SJSA1 (cell line): ENCODE results near the gene SMPX. TPM values are rescaled to one million over a fixed set of nuclear protein-coding genes. Genes with fewer than 3 reads are reported as not detected.

ENCODE experiments used
- DNase-seq, 2 experiments: peaks; one replicate each; pipeline ENCODE4 v3.0.0-alpha.2; 2015 to 2020; ENCODE audit warnings: low spot score in 2 of 2, low read depth in 1 of 2
- H3K27ac ChIP-seq: fragments of 250-450 bp; sonication (Bioruptor Pico); 2 replicates; pipeline ENCODE4 v1.5.1; 2020; ENCODE audit warnings: mild to moderate bottlenecking, moderate library complexity
- H3K27me3 ChIP-seq: fragments of 250-450 bp; sonication (Bioruptor Pico); replicated peaks from 2 replicates; pipeline ENCODE4 v1.5.1; 2020; ENCODE audit warnings: mild to moderate bottlenecking, moderate library complexity
- H3K36me3 ChIP-seq: fragments of 250-450 bp; sonication (Bioruptor Pico); 2 replicates; pipeline ENCODE4 v1.5.1; 2020; ENCODE audit warnings: mild to moderate bottlenecking
- H3K4me1 ChIP-seq: fragments of 250-450 bp; sonication (Bioruptor Pico); replicated peaks from 2 replicates; pipeline ENCODE4 v1.6.1; 2021; ENCODE audit warnings: mild to moderate bottlenecking
- H3K4me3 ChIP-seq: fragments of 250-450 bp; sonication (Bioruptor Pico); 2 replicates; pipeline ENCODE4 v1.5.1; 2020; ENCODE audit warnings: mild to moderate bottlenecking
- H3K9me3 ChIP-seq: fragments of 250-450 bp; sonication (Bioruptor Pico); replicated peaks from 2 replicates; pipeline ENCODE4 v1.5.1; 2020; ENCODE audit warnings: mild to moderate bottlenecking
- total RNA-seq: library from RNA; depleted of rRNA; stranded (reverse); fragments of >200 nt; shearing (Covaris generic); gene quantifications from 2 replicates; pipeline ENCODE4 v1.2.3, GENCODE V29; 2014

Gene SMPX
- total RNA-seq, 1 experiment from 2014 or later, result not detected

DNA sequence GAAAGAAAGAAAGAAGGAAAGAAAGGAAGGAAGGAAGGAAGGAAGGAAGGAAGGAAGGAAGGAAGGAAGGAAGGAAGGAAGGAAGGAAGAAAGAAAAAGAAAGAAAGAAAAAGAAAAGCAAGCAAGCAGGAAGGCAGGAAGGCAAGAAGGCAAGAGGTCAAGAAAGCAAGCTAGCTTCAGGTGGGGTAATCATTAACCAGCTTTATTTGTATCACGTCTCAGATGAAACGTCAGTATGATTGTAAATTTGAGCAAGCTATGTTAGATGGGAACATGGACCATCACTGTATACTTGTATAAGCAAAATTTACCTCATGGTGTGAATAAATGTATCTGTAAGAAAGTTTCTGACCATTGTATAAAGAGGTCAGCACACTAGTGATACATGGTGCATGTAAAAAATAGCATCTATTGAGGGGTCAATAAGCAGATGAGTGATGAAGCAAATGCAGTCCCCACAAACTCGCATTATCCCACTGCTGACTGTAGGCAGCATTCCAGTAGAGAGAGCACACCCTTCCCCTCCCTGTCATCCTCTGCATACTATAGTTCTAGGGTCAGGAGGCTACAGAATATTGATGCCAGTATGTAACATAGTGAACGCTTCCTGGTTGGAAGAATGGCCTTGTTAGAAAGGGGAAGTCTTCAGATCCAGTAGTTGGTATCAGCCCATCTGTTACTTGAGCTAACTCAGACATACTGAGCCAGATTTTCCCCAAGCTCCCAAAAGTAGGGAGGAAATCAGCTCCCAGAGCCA, 83.3 kb downstream of the SMPX start:
- no peaks in the 10 kb centered on the region for H3K36me3 ChIP-seq
- no peak overlapping the region for H3K4me3 ChIP-seq
- no peaks in the 10 kb centered on the region for H3K4me1 ChIP-seq
- H3K27me3 ChIP-seq, result no peaks in the 10 kb centered on the region
- no peaks in the 10 kb centered on the region for H3K9me3 ChIP-seq
- H3K27ac ChIP-seq, result no peak overlapping the region
- DNase-seq, result no peak

DNA sequence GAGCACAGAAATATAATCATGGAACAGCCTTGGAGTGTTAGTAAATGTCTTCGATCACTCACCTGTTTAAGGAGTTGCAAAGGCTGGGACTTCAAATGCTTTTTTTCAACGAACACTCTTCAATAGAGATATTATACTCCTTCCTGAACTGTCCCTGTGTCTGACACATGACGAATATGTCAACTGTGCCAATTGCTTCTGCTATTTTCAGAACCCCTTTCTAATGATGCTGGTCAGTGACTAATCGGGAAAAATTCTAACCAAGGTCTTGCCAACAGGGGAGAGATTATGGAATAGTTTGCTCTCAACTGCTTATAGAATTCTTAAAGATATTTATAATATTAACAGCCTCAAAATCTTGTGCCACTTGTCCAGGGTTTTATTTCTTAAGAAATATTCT, 91.2 kb downstream of the SMPX start:
- H3K36me3 ChIP-seq, result no peaks in the 10 kb centered on the region
- no peaks in the 10 kb centered on the region for H3K4me1 ChIP-seq
- no peaks in the 10 kb centered on the region for H3K9me3 ChIP-seq
- no peak overlapping the region for H3K4me3 ChIP-seq
- no peak for DNase-seq
- H3K27me3 ChIP-seq, result no peaks in the 10 kb centered on the region
- no peak overlapping the region for H3K27ac ChIP-seq

DNA sequence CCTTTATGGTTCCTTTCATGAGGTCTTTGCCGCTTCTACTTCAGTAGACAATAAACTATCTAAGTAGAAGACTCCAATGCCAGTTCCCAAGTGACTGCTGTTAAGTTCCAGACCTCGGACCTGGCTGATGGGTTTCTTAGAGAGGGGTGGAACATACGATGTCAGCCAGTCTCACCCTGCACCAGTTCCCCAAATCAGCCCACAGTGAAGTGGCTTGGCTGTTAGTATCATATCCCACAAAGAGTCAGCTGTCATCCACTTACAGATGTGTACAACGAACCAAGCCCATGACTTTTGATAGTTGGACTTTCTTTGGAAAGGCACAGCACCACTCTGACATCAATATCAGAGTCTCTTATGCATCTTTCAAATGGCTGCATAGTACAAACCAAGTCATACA, 91.7 kb downstream of the SMPX start:
- Histone ChIP-seq H3K4me3 (no peak overlapping the region), H3K36me3 (no peaks in the 10 kb centered on the region), H3K27me3 (no peaks in the 10 kb centered on the region), H3K4me1 (no peaks in the 10 kb centered on the region), H3K9me3 (no peaks in the 10 kb centered on the region), H3K27ac (no peak overlapping the region)
- DNase-seq, result no peak

DNA sequence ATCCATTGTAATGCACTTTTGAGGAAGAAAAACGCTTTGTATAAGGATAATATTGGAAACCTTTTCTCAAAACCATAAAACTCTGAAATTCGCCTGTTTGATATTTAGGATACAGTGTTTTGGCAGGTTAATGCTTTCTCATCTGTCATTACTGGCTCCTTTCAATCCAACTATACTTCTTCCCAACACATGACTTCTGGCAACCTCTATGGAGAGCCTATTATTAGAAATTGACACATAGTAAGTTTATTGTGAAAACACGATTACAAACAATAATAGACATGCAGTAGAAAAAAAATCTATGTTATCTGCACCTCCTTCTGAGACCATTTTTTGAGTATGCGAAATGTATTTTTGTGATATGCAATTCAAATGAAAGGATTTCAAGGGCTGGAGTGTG, 95.2 kb downstream of the SMPX start:
- no peaks in the 10 kb centered on the region for H3K4me1 ChIP-seq
- H3K27me3 ChIP-seq, result no peaks in the 10 kb centered on the region
- no peaks in the 10 kb centered on the region for H3K9me3 ChIP-seq
- no peak for DNase-seq
- no peak overlapping the region for H3K4me3 ChIP-seq
- H3K27ac ChIP-seq, result no peak overlapping the region
- H3K36me3 ChIP-seq, result no peaks in the 10 kb centered on the region

DNA sequence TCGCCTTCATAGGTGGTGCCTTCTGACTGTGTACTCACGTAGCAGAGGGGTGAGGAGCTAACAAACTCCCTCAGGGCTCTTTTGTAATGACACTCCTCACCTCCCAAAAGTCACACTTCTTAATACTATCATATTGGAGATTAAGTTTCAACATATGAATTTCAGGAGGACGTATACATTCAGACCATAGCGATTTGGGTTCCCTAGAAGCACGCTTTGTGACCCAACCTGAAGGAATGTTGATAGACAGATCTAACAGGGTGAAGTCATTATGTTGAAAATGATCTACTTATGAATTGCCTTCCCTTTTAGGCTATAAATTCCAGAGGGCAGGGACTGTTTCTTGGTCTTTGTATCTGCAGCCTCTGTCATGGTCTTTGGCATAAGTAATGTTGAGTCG, 96.6 kb downstream of the SMPX start:
- H3K36me3 ChIP-seq, result no peaks in the 10 kb centered on the region

DNA sequence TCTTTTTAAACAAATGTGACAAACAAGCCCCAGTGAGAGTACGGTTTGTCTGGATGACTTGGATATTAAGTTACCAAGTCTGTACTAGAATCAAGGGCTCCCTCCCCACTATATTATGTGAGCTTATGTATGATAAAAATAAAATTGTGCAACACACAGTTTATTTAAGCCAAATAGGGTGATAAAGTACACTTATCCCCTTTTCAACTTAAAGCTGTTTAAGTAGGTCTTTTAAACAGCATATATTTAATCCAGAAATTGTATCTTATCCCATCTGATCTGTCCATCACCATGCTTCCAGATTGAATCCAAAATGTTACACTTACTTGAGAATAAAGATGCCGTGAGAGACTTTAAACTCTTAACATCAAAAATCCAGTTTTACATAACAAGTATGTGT, 97.8 kb downstream of the SMPX start:
- H3K27me3 ChIP-seq, result no peaks in the 10 kb centered on the region
- no peak for DNase-seq
- H3K36me3 ChIP-seq, result no peaks in the 10 kb centered on the region
- H3K27ac ChIP-seq, result no peak overlapping the region
- no peaks in the 10 kb centered on the region for H3K4me1 ChIP-seq
- no peak overlapping the region for H3K4me3 ChIP-seq
- no peaks in the 10 kb centered on the region for H3K9me3 ChIP-seq

More for the DNA sequence above, 96.6 kb downstream of the SMPX start:
- Histone ChIP-seq H3K27me3 (no peaks in the 10 kb centered on the region), H3K27ac (no peak overlapping the region), H3K4me1 (no peaks in the 10 kb centered on the region), H3K4me3 (no peak overlapping the region), H3K9me3 (no peaks in the 10 kb centered on the region)
- no peak for DNase-seq

DNA sequence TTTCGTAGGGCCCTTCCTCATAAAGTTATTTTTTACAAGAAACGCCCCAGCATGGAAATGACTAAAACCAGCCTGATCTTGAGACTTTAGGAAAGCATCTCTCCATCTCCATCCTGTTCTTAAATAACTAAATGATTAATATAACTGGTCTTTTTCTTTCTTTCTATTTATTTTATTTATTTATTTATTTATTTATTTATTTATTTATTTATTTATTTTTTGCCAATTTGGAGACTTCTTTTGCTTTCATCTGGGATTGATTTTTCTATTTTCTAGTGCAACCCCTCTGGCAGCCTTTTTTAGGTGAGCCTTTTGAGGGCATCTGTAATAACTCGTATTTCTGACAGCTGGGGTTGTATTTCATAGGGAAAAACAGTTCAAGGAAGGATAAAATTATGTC, 98.6 kb downstream of the SMPX start:
- Histone ChIP-seq H3K4me3 (no peak overlapping the region), H3K27me3 (no peaks in the 10 kb centered on the region), H3K9me3 (no peaks in the 10 kb centered on the region), H3K36me3 (no peaks in the 10 kb centered on the region), H3K27ac (no peak overlapping the region), H3K4me1 (no peaks in the 10 kb centered on the region)
- DNase-seq, result no peak

DNA sequence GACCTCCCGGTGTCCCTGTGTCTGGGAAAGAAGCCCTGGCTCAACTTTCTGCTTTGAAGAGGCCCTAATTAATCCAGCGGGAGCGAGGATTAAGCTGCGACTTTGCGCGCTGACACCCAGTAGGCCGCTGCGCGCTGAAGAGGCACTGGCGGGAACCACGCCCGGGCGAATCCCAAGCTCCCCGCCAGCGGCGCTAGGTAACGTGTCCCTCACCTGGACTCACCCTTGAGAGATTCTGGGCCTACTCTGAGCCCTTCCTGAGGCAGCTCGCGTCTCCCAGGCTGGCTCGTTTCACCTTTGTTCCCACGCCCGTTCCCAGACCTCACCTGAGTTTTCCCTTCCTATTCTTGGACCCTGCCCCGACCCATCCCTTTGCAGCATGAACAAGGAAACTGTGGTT, 99.2 kb downstream of the SMPX start:
- no peak for DNase-seq
- Histone ChIP-seq H3K4me3 (no peak overlapping the region), H3K27me3 (no peaks in the 10 kb centered on the region)

DNA sequence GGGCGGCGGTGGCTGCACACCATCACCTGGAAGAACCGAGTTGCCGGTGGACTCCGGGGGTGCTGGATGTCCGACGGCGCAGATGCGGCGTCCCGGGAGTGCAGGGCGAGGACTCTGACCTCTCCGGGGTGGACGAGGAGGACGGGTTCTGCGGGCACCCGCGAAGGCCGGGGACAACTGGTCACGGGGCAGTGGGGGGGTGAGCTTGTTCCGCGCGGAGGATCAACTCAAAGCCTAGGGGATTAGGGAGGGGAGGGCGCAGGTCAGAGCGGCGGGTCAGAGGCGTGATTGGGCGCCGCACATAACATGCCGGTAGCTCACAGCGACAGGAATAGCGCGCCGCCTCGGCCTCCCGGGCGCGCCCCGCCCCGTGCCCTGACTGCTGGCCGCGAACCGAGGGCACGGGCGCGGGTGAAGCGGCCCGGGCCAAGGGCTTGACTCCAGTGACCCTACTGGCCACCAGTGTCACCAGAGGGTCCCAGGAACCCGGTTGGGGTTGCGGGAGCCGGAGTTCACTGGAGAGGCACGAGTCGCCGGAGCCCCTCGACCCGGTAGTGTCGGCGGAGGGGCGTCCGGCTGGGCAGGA, 99.7 kb downstream of the SMPX start, which contains the start of gene KLHL34:
KLHL34 (minus strand) TSS at position 179 of the 586 bp plus-strand sequence. CDS start 542 bp downstream, outside the sequence.
- Histone ChIP-seq H3K9me3 (no peaks in the 10 kb centered on the region), H3K27me3 (no peaks in the 10 kb centered on the region), H3K4me1 (no peaks in the 10 kb centered on the region), H3K4me3 (no peak within 1 kb of the TSS), H3K27ac (no peak within 1 kb of the TSS), H3K36me3 (no peaks in the 10 kb centered on the region)
- DNase-seq, result no peak

More for the DNA sequence above, 99.2 kb downstream of the SMPX start:
- H3K9me3 ChIP-seq, result no peaks in the 10 kb centered on the region
- H3K27ac ChIP-seq, result no peak overlapping the region
- no peaks in the 10 kb centered on the region for H3K36me3 ChIP-seq
- H3K4me1 ChIP-seq, result no peaks in the 10 kb centered on the region

DNA sequence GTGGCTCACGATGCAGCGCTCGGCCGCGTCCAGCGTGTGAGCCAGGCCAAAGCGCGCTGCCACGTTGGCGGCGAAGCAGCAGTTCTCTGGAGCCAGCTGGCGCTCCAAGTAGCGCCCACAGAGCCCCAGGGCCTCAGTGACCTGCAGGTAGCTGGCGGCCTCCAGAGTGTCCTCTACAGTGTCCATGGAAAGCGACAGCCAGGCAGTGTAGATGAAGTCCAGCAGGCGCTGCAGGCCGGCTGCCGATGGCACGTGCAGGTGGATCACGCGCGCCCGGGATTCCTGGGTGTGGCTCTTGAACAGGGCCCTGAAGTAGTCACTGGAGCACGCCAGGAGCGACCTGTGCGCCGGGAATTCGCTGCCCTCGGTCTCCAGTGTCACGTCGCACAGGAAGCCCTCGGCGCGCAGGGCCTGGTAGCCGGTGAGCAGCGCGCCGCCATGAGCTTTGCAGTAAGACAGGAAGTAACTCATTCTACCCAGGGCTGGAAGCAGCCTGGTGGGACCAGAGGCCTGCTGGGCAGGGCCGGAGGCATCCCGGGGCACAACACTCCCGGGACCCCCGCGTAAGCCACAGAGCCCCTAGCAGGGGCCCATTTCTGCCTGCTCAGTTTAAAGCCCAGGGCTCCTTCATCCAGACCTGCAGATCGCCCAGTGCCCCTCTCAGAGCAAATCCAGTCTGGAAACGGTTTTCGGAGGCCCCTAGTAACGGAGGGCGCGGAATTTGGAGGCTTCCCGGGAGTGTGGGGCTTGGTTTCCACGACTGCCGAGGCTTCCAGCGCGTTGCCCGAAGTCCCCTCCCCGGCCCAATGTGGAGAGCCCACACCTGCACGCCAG, 100.4 kb downstream of the SMPX start:
- no peaks in the 10 kb centered on the region for H3K9me3 ChIP-seq
- no peaks in the 10 kb centered on the region for H3K36me3 ChIP-seq
- no peaks in the 10 kb centered on the region for H3K27me3 ChIP-seq
- no peak overlapping the region for H3K27ac ChIP-seq
- H3K4me1 ChIP-seq, result no peaks in the 10 kb centered on the region
- H3K4me3 ChIP-seq, result no peak overlapping the region
- no peak for DNase-seq

DNA sequence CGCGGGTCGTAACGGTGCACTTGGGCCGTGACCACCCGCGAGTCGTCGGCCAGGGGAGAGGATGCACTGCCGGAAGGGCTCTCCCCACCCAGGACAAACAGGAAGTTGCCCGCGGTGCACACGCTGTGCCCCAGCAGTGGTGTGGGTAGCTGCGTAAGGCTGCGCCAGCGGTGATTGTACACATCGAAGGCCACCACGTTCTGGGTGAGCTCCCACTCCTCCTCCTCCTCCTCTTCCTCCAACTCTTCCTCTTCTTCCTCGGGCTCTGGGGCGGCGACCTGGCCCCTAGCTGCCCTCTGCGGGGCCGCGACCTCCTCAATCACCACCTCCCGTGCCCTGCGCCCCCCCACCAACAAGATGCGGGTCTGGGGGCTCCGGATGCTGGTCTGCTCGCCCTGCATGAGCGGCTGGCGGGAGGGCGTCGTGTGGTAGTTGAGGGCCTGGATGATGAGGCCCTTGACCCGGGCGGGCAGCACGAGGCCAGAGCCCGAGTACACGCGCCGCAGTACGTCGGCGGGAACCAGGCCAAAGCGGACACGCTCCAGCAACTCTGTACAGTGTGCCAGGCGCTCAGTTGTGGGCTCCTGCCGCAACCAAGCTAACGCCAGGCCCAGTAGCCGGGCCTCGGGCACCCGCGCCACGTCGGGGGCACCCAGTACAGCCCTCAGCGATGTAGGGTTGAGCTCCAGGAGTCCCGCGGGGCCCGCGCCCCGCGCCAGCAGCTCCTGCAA, 101.2 kb downstream of the SMPX start:
- H3K4me1 ChIP-seq, result no peaks in the 10 kb centered on the region
- no peak for DNase-seq
- no peaks in the 10 kb centered on the region for H3K36me3 ChIP-seq
- no peaks in the 10 kb centered on the region for H3K27me3 ChIP-seq
- H3K4me3 ChIP-seq, result no peak overlapping the region
- no peaks in the 10 kb centered on the region for H3K9me3 ChIP-seq
- no peak overlapping the region for H3K27ac ChIP-seq
